HG02885 (cell line): Measurements from ENCODE around the gene ADCY7.

Source experiments
- ATAC-seq: cut with Tn5 transposase; IDR thresholded peaks from one replicate; pipeline ENCODE4 v1.9.1; 2021; ENCODE audit warnings: mild to moderate bottlenecking; ENCODE audit not compliant: unreplicated experiment, poor library complexity

ADCY7 gene

GRCh38 chr16:50365791-50366575 is 99.6 kb downstream of the ADCY7 start:
- ATAC-seq: no peak
